IgD-negative memory B cell (primary cell): Measurements from ENCODE around the gene ALLC. TPM values are rescaled to one million over a fixed set of nuclear protein-coding genes. Genes with fewer than 3 reads are reported as not detected.

Experiments used
- H3K27ac Mint-ChIP-seq, 3 donors: one replicate each; pipeline ENCODE4 v1.8.0; 2020 to 2022; ENCODE audit warnings: mild to moderate bottlenecking in 3 of 3, mixed read lengths in 3 of 3, moderate library complexity in 1 of 3
- H3K27me3 Mint-ChIP-seq: one replicate; pipeline ENCODE4 v1.8.0; 2021; ENCODE audit warnings: mixed read lengths
- H3K36me3 Mint-ChIP-seq: one replicate; pipeline ENCODE4 v1.8.0; 2020; ENCODE audit warnings: mild to moderate bottlenecking, mixed read lengths
- H3K4me1 Mint-ChIP-seq, 3 donors: one replicate each; pipeline ENCODE4 v1.8.0; 2020 to 2022; ENCODE audit warnings: mixed read lengths in 3 of 3, mild to moderate bottlenecking in 1 of 3
- H3K4me3 Mint-ChIP-seq, 4 donors: one replicate each; pipeline ENCODE4 v1.8.0; 2020 to 2022; ENCODE audit warnings: mild to moderate bottlenecking in 4 of 4, mixed read lengths in 4 of 4, moderate library complexity in 3 of 4
- H3K9me3 Mint-ChIP-seq, 3 donors: one replicate each; pipeline ENCODE4 v1.8.0; 2020 to 2021; ENCODE audit warnings: mixed read lengths in 3 of 3, mild to moderate bottlenecking in 1 of 3
- polyA plus RNA-seq: library from polyadenylated mRNA; unstranded; fragments of 300-500 nt; fragmentation: Illumina TruSeq; gene quantifications from one replicate; pipeline ENCODE4 v1.2.3, GENCODE V29; 2021

Gene ALLC
- polyA plus RNA-seq, 1 donor from 2014 or later = not detected

DNA sequence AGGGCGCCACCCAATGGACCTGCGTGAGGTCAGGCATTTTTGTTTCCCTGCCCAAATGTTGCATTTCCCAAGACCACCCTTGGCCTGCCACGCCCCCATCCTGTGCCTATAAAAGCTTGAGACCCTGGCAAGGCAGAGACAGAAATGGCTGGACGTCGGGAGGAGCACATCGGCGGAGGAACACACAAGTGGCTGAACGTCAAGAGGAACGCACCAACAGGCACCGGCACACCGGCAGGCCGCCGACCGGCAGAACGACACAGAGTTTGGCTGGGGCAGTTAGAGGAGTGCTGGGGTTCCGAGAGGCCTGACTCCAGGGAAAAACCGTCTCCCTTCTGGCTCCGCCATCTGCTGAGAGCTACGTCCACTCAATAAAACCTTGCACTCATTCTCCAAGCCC lies 81.3 kb downstream of the ALLC start:
- Mint-ChIP-seq H3K4me3 (no peak overlapping the region), H3K27ac (no peak overlapping the region), H3K27me3 (no peaks in the 10 kb centered on the region), H3K4me1 (no peaks in the 10 kb centered on the region), H3K9me3 (no peaks in the 10 kb centered on the region), H3K36me3 (peaks cover 4% of the 10 kb centered on the region)

- peaks cover 4% of the 10 kb centered on the region for H3K36me3 Mint-ChIP-seq
- peaks cover 0 to 2% (median 0%) of the 10 kb centered on the region in 3 donors for H3K4me1 Mint-ChIP-seq
- H3K9me3 Mint-ChIP-seq = no peaks in the 10 kb centered on the region
- H3K4me3 Mint-ChIP-seq = no peak overlapping the region
- H3K27ac Mint-ChIP-seq = no peak overlapping the region
- H3K27me3 Mint-ChIP-seq = peaks cover 2% of the 10 kb centered on the region
Measured at GRCh38 chr2:3741396-3741795, 83.4 kb downstream of the ALLC start.

DNA sequence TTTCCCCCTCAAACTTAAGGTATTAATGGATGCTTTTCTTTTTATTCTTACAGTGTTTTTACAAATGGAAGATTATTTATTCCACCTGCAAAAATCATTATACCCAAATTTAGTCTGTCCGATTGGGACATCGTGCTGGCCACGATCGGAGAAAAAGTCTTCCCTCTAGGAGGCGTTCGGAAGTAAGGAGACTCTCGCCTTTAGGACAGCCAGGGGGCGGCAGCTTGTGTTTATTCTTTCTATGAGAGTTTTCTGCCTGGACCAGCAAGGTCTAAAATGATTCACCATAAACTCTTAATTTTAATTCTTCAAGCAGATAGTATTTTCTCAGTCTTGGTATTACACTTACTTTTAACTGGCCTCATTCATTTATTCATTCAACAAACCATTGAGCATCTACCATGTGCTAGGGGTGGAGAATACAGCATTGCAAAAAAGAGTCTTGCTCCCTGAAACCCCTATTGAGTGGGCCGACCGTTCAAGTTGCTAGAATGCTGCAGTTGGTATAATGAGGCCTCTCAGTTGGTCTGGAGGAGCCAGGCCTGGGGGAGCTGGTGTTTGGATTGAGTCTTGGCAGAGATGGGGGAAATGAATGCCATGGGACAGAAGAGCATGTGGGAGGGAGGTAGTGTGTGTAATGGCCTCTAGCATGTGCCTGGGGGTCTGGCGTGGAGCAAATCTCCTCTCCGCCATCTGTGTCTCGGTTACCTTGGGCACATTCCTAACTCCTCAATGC lies 84.0 kb downstream of the ALLC start:
- no peak overlapping the region for H3K4me3 Mint-ChIP-seq
- H3K27me3 Mint-ChIP-seq = peaks cover 2% of the 10 kb centered on the region
- H3K9me3 Mint-ChIP-seq = no peaks in the 10 kb centered on the region
- peaks cover 4% of the 10 kb centered on the region for H3K36me3 Mint-ChIP-seq
- H3K27ac Mint-ChIP-seq = no peak overlapping the region
- peaks cover 0 to 2% (median 0%) of the 10 kb centered on the region in 3 donors for H3K4me1 Mint-ChIP-seq

- Mint-ChIP-seq H3K36me3 (peaks cover 4% of the 10 kb centered on the region), H3K9me3 (no peaks in the 10 kb centered on the region), H3K4me1 (peaks cover 0 to 2% (median 0%) of the 10 kb centered on the region in 3 donors), H3K4me3 (no peak overlapping the region), H3K27me3 (peaks cover 2% of the 10 kb centered on the region), H3K27ac (no peak overlapping the region)
Measured at GRCh38 chr2:3742743-3743508, 84.9 kb downstream of the ALLC start.

GRCh38 chr2:3743951-3744555 lies 86.1 kb downstream of the ALLC start:
- no peak overlapping the region for H3K4me3 Mint-ChIP-seq
- H3K36me3 Mint-ChIP-seq = peaks cover 4% of the 10 kb centered on the region

GRCh38 chr2:3745920-3746319 lies 87.9 kb downstream of the ALLC start:
- H3K4me1 Mint-ChIP-seq = peaks cover 0 to 2% (median 0%) of the 10 kb centered on the region in 3 donors
- peaks cover 5% of the 10 kb centered on the region for H3K27me3 Mint-ChIP-seq
- H3K4me3 Mint-ChIP-seq = no peak overlapping the region
- H3K36me3 Mint-ChIP-seq = peaks cover 4% of the 10 kb centered on the region
- H3K9me3 Mint-ChIP-seq = no peaks in the 10 kb centered on the region
- H3K27ac Mint-ChIP-seq = no peak overlapping the region

More at GRCh38 chr2:3743951-3744555, 86.1 kb downstream of the ALLC start:
- Mint-ChIP-seq H3K27ac (no peak overlapping the region), H3K27me3 (peaks cover 3% of the 10 kb centered on the region), H3K4me1 (peaks cover 0 to 2% (median 0%) of the 10 kb centered on the region in 3 donors), H3K9me3 (no peaks in the 10 kb centered on the region)

GRCh38 chr2:3747032-3747654 lies 89.1 kb downstream of the ALLC start:
- Mint-ChIP-seq H3K4me1 (peaks cover 0 to 2% (median 0%) of the 10 kb centered on the region in 3 donors), H3K27me3 (peaks cover 8% of the 10 kb centered on the region), H3K27ac (no peak overlapping the region), H3K4me3 (peak overlapping the region in 1 of 4 donors; percentile 34), H3K9me3 (no peaks in the 10 kb centered on the region), H3K36me3 (peaks cover 4% of the 10 kb centered on the region)

GRCh38 chr2:3747826-3748225 lies 89.8 kb downstream of the ALLC start:
- Mint-ChIP-seq H3K27ac (no peak overlapping the region), H3K4me3 (no peak overlapping the region), H3K4me1 (peaks cover 0 to 2% (median 0%) of the 10 kb centered on the region in 3 donors), H3K36me3 (peaks cover 4% of the 10 kb centered on the region), H3K9me3 (no peaks in the 10 kb centered on the region), H3K27me3 (peaks cover 8% of the 10 kb centered on the region)

GRCh38 chr2:3749201-3749600 lies 91.2 kb downstream of the ALLC start:
- peaks cover 0 to 2% (median 0%) of the 10 kb centered on the region in 3 donors for H3K4me1 Mint-ChIP-seq
- no peaks in the 10 kb centered on the region for H3K36me3 Mint-ChIP-seq
- no peaks in the 10 kb centered on the region for H3K9me3 Mint-ChIP-seq
- H3K27me3 Mint-ChIP-seq = peaks cover 11% of the 10 kb centered on the region
- H3K27ac Mint-ChIP-seq = no peak overlapping the region
- no peak overlapping the region for H3K4me3 Mint-ChIP-seq

DNA sequence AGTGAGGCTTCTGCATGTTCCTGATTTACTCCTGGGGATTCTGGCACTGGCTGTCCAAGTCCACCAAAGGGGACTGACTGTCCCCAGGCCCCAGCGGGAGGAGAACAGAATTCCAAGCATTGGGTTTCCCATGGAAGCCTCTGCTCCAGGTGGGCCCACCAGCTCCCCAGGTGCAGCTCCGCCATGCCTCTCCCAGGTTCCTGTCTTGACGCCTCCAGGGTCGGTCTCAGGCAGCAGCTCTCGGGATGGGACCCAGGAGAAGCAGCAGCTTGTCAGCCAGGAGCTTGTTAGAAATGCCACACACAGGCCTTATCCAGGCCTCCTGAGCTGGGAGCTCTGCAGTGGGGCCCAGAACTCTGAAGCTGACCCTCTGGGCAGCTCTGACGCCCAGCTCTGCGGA lies 93.3 kb downstream of the ALLC start:
- Mint-ChIP-seq H3K27me3 (peaks cover 9% of the 10 kb centered on the region), H3K4me3 (no peak overlapping the region), H3K27ac (no peak overlapping the region), H3K36me3 (no peaks in the 10 kb centered on the region), H3K9me3 (peaks cover 0 to 4% (median 2%) of the 10 kb centered on the region in 3 donors), H3K4me1 (no peaks in the 10 kb centered on the region)

DNA sequence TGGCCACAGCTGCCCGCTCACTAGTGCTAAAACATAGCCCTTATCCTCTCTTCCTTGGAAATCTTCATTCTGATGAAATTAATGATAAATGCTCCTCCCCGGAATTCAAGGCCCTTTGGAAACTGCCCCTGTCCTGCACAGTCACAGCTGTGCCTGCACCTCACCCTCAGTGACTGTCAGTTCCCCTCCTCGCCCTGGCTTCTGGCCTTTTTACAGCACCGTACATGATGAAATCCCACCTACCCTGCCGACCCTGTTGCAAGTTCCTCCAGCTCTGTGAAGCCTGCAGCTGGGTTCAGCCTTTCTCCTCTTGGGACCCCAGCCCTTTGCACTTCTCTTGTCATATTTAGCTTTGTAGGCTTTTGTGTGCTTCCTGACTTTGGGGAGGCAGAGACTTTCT lies 93.8 kb downstream of the ALLC start:
- H3K9me3 Mint-ChIP-seq = peaks cover 0 to 4% (median 2%) of the 10 kb centered on the region in 3 donors
- H3K36me3 Mint-ChIP-seq = no peaks in the 10 kb centered on the region
- no peak overlapping the region for H3K27ac Mint-ChIP-seq
- H3K27me3 Mint-ChIP-seq = peaks cover 9% of the 10 kb centered on the region
- H3K4me3 Mint-ChIP-seq = peak overlapping the region in 1 of 4 donors; percentile 63
- H3K4me1 Mint-ChIP-seq = no peaks in the 10 kb centered on the region

Other genes starting within 250 kb of the ALLC start
- gene ADI1, start 138.7 kb upstream of the ALLC start, polyA plus RNA-seq = 38.2 TPM
- gene RNASEH1, start 99.9 kb upstream of the ALLC start, polyA plus RNA-seq = 35.2 TPM
- gene RPS7, start 82.9 kb upstream of the ALLC start, polyA plus RNA-seq = 1,418 TPM
- not detected for gene COLEC11, start 63.1 kb upstream of the ALLC start, polyA plus RNA-seq
- gene DCDC2C, start 45.4 kb downstream of the ALLC start, polyA plus RNA-seq = not detected